Kidney (tissue), 14 donors: ENCODE measurements around the gene NAMPT. TPM values are rescaled to one million over a fixed set of nuclear protein-coding genes. Genes with fewer than 3 reads are reported as not detected.

Experiments used
- DNase-seq, 5 donors: peaks; one replicate each; pipeline ENCODE4 v3.0.0-alpha.2; 2013 to 2020
- FAIRE-seq: peaks from 2 replicates; lab custom pipeline; 2012; peaks lifted over from hg19 to GRCh38; lab: Jason Lieb, UNC
- H3K27ac ChIP-seq, 2 donors: one replicate each; pipeline ENCODE4 v1.7.0; 2013; ENCODE audit warnings: low read depth in 2 of 2, low read length in 2 of 2, inconsistent platforms in 1 of 2
- H3K27me3 ChIP-seq: one replicate; pipeline ENCODE4 v1.7.1; 2013; ENCODE audit warnings: low read length, inconsistent platforms; ENCODE audit not compliant: control insufficient read depth, insufficient read depth
- H3K36me3 ChIP-seq, 3 donors: one replicate each; pipeline versions ENCODE4 v1.7.0 to v1.7.1; 2013; ENCODE audit warnings: low read length in 3 of 3, control low read depth in 1 of 3, inconsistent platforms in 1 of 3; ENCODE audit not compliant: insufficient read depth in 3 of 3, control insufficient read depth in 2 of 3
- H3K4me1 ChIP-seq, 3 donors: one replicate each; pipeline versions ENCODE4 v1.7.0 to v1.7.1; 2013; ENCODE audit warnings: low read length in 3 of 3, inconsistent platforms in 1 of 3, low read depth in 1 of 3; ENCODE audit not compliant: control insufficient read depth in 2 of 3, insufficient read depth in 2 of 3
- H3K4me3 ChIP-seq, 3 donors: one replicate each; pipeline versions ENCODE4 v1.7.0 to v1.8.1; 2013; ENCODE audit warnings: low read length in 3 of 3, control low read depth in 1 of 3, inconsistent platforms in 1 of 3
- H3K9ac ChIP-seq, 3 donors: one replicate each; pipeline versions ENCODE4 v1.7.0 to v1.7.1; 2013; ENCODE audit warnings: low read length in 3 of 3, control low read depth in 1 of 3, inconsistent platforms in 1 of 3
- H3K9me3 ChIP-seq, 3 donors: one replicate each; pipeline versions ENCODE4 v1.7.0 to v1.7.1; 2013; ENCODE audit warnings: low read length in 3 of 3, control low read depth in 1 of 3, inconsistent platforms in 1 of 3; ENCODE audit not compliant: control insufficient read depth in 2 of 3, insufficient read depth in 1 of 3
- CTCF ChIP-seq: IDR thresholded peaks from 3 replicates; pipeline ENCODE4 v1.5.1; 2012; ENCODE audit warnings: mild to moderate bottlenecking, moderate library complexity, borderline replicate concordance; ENCODE audit not compliant: insufficient read depth; ENCODE audit errors: extremely low read depth
- intact Hi-C: fragments of 100-400 bp; cut with DNase I; formaldehyde crosslinking; loops from one replicate; pipeline ENCODE4 v1.11.1; 2022
- polyA plus RNA-seq: library from polyadenylated mRNA; stranded (reverse); fragments of 350-450 nt; fragmentation: Illumina TruSeq; extraction: RNeasy Lipid Tissue Mini Kit (QIAGEN cat#74804); gene quantifications from one replicate; pipeline ENCODE4 v1.2.3, GENCODE V29; 2014; ENCODE audit warnings: low read depth, low replicate concordance; ENCODE audit not compliant: insufficient read depth
- total RNA-seq: library from RNA; stranded (reverse); fragmentation: NEBNext Ultra II Directional; extraction: Animal tissue kit (Norgen Biotek cat#: 25700); gene quantifications from one replicate; pipeline ENCODE4 v1.2.1, GENCODE V29; 2021
- donor health status: control.
- donor health status: control.
- donor health status: control.
- donor health status: control.
- donor health status: control.
- donor health status: DM: yes; HTN: yes; CAD: no.
- donor health status: Normal renal cell carcinoma (clear cell type).

Gene NAMPT
- total and polyA plus RNA-seq, 2 donors from 2014 or later, result 16.5 to 217 TPM

DNA sequence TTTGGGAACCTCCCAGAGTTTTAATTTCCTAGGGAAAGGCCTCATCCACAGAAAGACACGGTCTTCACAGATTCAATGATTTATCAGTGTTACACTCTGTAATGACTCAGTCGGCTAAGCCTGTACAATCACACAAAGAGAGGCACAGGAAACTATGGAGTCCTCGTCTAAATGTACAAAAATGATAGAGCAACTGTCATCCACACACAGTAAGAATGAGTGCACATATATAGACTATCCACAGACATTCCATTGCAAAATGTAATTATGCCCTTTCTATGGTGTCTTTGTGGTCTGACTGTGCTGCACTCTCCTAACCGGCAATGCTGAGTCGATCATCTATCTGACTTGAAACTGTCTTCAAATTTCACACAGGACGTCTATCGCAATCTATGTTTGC, 3.5 kb upstream of the NAMPT start:
- intact Hi-C loops, result no loop called here
- Histone ChIP-seq H3K36me3 (no peaks in the 10 kb centered on the region), H3K27me3 (no peaks in the 10 kb centered on the region), H3K4me1 (peaks cover 0 to 5% (median 4%) of the 10 kb centered on the region in 3 donors), H3K9me3 (no peaks in the 10 kb centered on the region), H3K9ac (no peak overlapping the region), H3K4me3 (no peak overlapping the region), H3K27ac (no peak overlapping the region)
- DNase-seq (no peak), FAIRE-seq (no peak)
- TF ChIP-seq CTCF, result no peak

- Histone ChIP-seq H3K36me3 (no peaks in the 10 kb centered on the region), H3K27ac (no peak overlapping the region), H3K9me3 (no peaks in the 10 kb centered on the region), H3K27me3 (no peaks in the 10 kb centered on the region), H3K4me1 (peaks cover 0 to 5% (median 4%) of the 10 kb centered on the region in 3 donors), H3K4me3 (no peak overlapping the region), H3K9ac (no peak overlapping the region)
- FAIRE-seq (no peak), DNase-seq (no peak)
- TF ChIP-seq CTCF, result no peak
- intact Hi-C loops, result no loop called here
Observed at GRCh38 chr7:106287786-106288185, 3.0 kb upstream of the NAMPT start.

DNA sequence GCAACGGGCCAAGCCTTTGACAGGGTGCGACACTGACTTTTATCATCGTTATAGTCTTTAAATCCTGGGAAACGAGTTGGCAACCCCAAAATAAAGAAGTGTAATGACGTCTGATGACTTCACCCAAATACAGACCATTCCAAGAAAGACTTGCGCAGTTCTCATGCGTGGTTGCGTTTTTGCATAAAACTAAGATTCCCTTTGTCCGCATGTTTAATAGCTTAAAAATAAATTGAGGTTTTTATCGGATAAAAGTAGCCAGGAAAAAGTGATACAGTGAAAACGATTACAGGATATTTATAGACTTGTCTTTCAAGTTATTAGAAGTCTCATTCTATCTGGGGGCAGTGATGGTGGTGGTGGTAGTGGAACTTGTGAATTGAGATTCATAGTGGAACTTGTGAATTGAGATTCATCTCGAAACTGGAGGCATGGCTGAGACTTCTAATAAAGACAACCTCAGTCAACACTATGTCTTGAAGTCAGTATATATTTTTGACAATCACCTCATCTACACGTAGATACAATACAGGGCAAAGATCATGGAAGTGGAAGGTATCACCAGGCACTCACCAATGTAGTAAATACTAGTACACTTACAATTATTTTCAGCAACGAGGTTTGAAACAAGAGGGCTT, 1.2 kb upstream of the NAMPT start:
- H3K27ac ChIP-seq, result peak overlapping the region; percentile 98
- DNase-seq (no peak), FAIRE-seq (no peak)
- H3K9ac ChIP-seq, result peak overlapping the region; percentile 88 to 97 (median 93)
- no peaks in the 10 kb centered on the region for H3K36me3 ChIP-seq
- no peaks in the 10 kb centered on the region for H3K9me3 ChIP-seq
- TF ChIP-seq CTCF, result no peak
- H3K4me1 ChIP-seq, result peaks cover 0 to 10% (median 4%) of the 10 kb centered on the region in 3 donors
- intact Hi-C loops, result no loop called here
- no peaks in the 10 kb centered on the region for H3K27me3 ChIP-seq
- H3K4me3 ChIP-seq, result peak overlapping the region; percentile 88 to 96 (median 95)
